Activated naive CD4-positive, alpha-beta T cell treated with anti-CD3 and anti-CD28 coated beads, Interleukin-2, amount 50 U/mL, for 24 hours (primary cell): Measurements from ENCODE around the gene CSRP3.

Experiments used
- H3K27ac Mint-ChIP-seq: one replicate; pipeline ENCODE4 v1.8.0; 2021; ENCODE audit warnings: mild to moderate bottlenecking, mixed read lengths
- H3K27me3 Mint-ChIP-seq: one replicate; pipeline ENCODE4 v1.8.0; 2021; ENCODE audit warnings: mixed read lengths
- H3K36me3 Mint-ChIP-seq: one replicate; pipeline ENCODE4 v1.8.0; 2021; ENCODE audit warnings: mixed read lengths
- H3K4me1 Mint-ChIP-seq: one replicate; pipeline ENCODE4 v1.8.0; 2021; ENCODE audit warnings: mixed read lengths
- H3K4me3 Mint-ChIP-seq: one replicate; pipeline ENCODE4 v1.8.0; 2021; ENCODE audit warnings: mild to moderate bottlenecking, mixed read lengths
- H3K9me3 Mint-ChIP-seq: one replicate; pipeline ENCODE4 v1.8.0; 2021; ENCODE audit warnings: mixed read lengths

Gene CSRP3

DNA sequence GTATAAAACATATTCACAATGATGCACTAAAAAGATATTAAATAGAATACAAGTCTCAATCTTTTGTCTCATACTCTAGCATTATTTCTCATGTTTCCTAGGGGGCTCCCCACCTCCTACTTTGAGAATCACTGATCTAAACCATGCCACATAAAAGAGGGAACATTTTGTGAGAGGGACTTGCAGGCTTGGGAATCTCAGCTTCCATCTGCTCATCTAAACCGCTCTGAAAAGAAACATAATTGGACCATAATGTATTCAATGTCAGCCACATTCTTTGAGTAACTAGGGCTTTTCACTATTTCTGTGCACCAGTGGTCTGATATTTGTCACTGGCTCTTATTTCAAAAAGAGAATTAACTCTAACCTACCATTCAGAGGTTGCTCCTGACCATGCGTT is 6.4 kb upstream of the CSRP3 start:
- no peaks in the 10 kb centered on the region for H3K4me1 Mint-ChIP-seq
- H3K36me3 Mint-ChIP-seq = no peaks in the 10 kb centered on the region
- no peak overlapping the region for H3K27ac Mint-ChIP-seq
- no peaks in the 10 kb centered on the region for H3K9me3 Mint-ChIP-seq
- no peak overlapping the region for H3K4me3 Mint-ChIP-seq
- peaks cover 4% of the 10 kb centered on the region for H3K27me3 Mint-ChIP-seq

DNA sequence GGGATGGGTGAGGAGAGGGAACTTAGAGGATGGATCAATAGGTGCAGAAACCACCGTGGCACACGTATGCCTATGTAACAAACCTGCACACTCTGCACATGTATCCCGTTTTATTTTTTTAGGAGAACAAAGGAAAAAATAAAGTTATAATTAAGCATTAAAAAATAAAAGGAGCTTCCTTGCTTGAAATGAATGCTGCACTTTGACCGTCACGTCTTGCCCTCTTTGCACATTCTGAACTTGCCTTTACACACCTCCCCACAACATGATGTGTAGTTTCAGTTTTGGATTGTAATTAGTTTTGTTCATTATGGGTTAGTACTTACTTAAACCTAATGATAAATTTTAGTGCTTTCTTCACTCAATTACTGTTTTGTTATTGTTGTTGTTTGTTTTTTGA is 3.1 kb upstream of the CSRP3 start:
- Mint-ChIP-seq H3K4me3 (no peak overlapping the region), H3K4me1 (no peaks in the 10 kb centered on the region), H3K27ac (no peak overlapping the region), H3K27me3 (peaks cover 4% of the 10 kb centered on the region), H3K36me3 (no peaks in the 10 kb centered on the region), H3K9me3 (no peaks in the 10 kb centered on the region)

DNA sequence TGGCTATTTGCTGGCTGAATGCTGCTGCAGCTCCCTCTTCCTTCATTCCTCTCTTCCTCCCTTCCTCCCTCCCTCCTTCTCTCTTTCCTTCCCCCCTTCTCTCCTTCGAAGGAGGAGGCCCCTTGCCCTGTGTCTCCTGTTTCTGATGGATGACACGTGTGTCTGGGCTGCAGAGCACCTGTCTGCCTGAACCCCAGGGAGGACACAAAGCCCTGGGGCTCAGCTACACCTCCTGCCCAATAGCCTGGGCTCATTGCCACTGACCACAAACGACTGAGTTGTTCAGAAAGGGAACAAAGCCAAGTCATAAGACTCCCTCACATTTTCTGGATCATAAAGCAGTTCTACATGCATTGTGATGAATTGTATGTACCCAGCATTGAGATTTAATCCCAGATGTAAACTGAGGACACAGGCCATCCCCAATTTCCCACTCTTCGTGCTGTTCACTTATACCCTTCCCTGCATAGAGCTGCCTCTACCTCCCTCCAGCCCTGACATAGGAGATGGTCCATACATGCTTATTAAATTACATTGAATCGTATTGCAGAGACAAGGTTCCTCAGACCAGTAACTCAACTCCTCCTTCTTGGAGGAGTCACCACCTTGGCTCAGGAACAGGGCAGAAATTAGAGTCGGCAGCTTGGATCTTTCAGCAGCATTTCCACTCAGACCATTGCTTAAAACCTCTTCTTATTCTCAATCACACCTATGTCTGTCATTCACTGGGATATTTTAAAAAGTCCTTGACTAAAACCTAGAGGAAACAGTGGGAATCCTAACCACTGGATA is 1.2 kb downstream of the CSRP3 start:
- Mint-ChIP-seq H3K9me3 (no peaks in the 10 kb centered on the region), H3K4me1 (no peaks in the 10 kb centered on the region), H3K27me3 (peaks cover 1% of the 10 kb centered on the region), H3K36me3 (no peaks in the 10 kb centered on the region), H3K27ac (no peak overlapping the region), H3K4me3 (no peak overlapping the region)

DNA sequence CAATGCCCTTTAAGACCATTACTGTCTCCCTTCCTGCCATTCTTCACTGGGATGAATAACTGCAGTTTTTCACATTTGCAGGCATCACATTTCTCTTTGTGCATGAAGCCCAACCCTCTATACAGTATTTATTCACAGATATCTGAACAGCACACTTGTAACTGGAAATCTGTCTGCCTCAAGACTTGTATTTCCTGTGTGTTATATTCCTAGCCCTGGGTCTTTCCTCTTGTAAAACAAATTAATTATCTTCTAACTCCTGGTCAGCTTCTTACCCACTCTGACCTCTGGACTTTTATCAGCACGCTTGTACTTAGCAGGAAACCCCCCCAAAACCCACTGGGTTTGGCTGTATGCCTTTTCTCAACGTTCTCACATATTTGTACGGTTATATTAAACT is 2.0 kb downstream of the CSRP3 start:
- Mint-ChIP-seq H3K4me1 (no peaks in the 10 kb centered on the region), H3K9me3 (no peaks in the 10 kb centered on the region), H3K27ac (no peak overlapping the region), H3K36me3 (no peaks in the 10 kb centered on the region), H3K4me3 (no peak overlapping the region), H3K27me3 (peaks cover 1% of the 10 kb centered on the region)

DNA sequence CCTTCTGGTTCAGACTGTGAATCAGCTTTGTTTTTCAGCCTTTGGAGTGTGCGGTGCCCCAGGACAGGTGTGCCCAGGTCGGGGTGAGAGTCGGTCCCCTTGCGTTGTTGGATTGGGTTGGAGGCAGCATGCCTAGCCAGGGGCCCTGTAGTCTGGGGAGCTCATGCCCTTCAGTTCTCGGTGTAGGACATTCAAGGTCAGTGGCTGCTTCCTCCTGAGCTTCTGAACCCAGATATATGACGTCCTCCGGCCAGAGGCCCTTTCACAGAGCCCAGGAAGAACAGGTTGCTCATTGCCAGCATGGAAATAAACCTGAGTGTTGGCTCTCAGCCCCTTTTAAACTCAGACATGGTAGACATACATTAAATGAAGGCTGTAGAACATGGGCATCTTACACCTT is 2.7 kb downstream of the CSRP3 start:
- Mint-ChIP-seq H3K27me3 (peaks cover 1% of the 10 kb centered on the region), H3K36me3 (no peaks in the 10 kb centered on the region), H3K9me3 (no peaks in the 10 kb centered on the region), H3K4me3 (no peak overlapping the region), H3K4me1 (no peaks in the 10 kb centered on the region), H3K27ac (no peak overlapping the region)

DNA sequence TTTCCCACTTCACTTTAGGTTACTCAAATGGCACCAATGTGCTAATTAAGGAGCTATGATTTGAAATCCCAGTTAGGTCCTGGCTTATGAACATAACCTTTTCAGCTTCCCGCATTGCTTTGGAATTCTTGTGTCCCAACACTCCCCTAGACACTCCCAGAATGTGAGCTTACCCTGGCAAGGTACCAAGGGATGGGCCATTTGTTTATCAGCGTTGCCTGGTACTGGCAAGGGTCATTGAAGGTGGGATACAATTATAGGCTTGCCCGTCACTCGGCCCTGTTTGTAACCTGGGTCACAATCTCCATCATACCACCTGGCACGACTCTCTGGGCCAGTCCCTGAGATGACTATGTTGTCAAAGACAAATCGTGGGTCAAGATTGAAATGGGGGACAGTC is 5.4 kb downstream of the CSRP3 start:
- Mint-ChIP-seq H3K4me1 (no peaks in the 10 kb centered on the region), H3K36me3 (no peaks in the 10 kb centered on the region), H3K4me3 (no peak overlapping the region)

DNA sequence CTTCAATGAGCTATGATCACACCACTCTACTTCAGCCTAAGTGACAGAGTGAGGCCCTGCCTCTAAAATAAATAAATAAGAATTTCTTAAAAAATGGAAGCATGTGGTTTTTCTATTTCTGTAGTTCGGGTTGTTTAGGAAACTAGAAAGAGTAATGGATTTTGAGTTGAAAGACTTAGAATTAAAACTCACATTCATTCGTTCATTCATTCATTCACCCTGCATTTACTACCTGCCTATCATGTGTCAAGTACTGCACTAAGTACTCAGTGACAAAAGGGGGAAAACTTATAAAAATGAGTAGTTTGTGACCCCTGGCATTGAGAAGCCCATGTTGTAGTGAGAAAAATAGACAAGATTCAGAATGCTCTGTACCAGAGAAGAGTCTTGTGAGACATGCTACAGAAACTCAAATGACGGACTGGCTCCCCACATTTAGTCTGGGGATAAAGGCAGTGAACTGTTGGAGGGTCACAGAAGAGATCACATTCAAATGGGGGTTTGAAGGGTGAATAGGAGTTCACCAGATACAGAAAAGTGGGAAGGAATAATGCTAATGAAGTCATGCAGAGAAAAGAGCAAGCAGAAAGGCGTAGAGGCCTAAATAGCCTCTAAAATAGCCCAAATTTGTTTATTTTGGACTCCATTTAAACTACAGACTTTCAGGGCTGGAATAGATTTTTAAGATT is 7.0 kb downstream of the CSRP3 start:
- H3K27ac Mint-ChIP-seq = no peak overlapping the region
- no peaks in the 10 kb centered on the region for H3K36me3 Mint-ChIP-seq
- H3K27me3 Mint-ChIP-seq = no peaks in the 10 kb centered on the region
- no peaks in the 10 kb centered on the region for H3K4me1 Mint-ChIP-seq
- H3K9me3 Mint-ChIP-seq = no peaks in the 10 kb centered on the region
- no peak overlapping the region for H3K4me3 Mint-ChIP-seq

More for the DNA sequence above, 5.4 kb downstream of the CSRP3 start:
- H3K9me3 Mint-ChIP-seq = no peaks in the 10 kb centered on the region
- no peak overlapping the region for H3K27ac Mint-ChIP-seq
- no peaks in the 10 kb centered on the region for H3K27me3 Mint-ChIP-seq

DNA sequence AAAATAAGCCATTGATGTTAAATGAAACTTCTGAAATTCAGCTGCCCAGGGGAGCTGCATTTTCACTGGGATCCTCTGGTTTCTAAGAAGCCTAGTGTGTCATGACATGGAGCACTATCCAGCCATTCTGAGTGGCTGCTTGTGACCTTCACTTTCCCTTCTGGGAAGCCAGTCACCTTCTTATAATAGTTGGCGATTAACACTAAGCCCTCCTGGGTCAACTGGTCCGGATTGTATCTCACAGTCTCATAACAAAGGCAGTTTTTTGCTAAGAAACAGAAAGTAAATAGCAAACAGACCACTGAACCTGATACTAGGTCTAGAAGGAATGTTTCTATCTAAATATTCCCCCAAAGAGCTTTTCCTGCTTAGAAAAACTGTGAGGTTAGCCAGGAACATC is 7.9 kb downstream of the CSRP3 start:
- H3K27ac Mint-ChIP-seq = no peak overlapping the region
- no peaks in the 10 kb centered on the region for H3K9me3 Mint-ChIP-seq
- no peaks in the 10 kb centered on the region for H3K36me3 Mint-ChIP-seq
- no peaks in the 10 kb centered on the region for H3K27me3 Mint-ChIP-seq
- no peak overlapping the region for H3K4me3 Mint-ChIP-seq
- H3K4me1 Mint-ChIP-seq = no peaks in the 10 kb centered on the region

DNA sequence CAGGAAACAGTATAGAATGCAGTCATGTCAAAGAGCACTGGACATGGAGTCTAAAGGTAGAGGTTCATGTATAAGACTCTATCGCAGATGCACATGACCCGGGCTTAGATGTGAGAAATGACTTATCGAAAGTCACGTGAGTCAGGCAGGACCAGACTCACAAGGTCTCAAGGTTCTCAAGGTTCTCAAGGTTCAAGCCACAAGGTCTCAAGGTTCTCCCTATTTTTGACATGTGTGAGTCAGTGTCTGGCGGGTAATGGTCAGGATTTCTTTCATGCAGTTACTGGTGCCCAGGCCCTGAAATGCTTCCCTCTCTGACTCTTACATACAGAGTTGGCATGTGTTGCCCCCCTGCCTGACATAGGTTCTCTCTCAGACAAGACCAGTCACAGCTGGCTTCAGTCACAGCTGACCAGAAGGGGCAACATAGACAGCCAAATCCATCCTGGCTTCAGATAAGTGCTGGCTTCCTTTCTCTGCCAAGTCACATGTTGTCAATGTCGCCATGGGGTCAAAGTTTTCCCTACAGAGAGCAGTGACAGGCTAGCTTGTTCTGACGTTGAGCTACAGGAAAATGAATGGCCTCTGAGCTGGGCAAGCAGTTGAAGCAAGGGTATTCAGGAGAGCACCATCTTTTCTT is 10.1 kb downstream of the CSRP3 start:
- Mint-ChIP-seq H3K36me3 (no peaks in the 10 kb centered on the region), H3K27ac (no peak overlapping the region), H3K4me1 (no peaks in the 10 kb centered on the region), H3K9me3 (no peaks in the 10 kb centered on the region), H3K4me3 (no peak overlapping the region), H3K27me3 (no peaks in the 10 kb centered on the region)

DNA sequence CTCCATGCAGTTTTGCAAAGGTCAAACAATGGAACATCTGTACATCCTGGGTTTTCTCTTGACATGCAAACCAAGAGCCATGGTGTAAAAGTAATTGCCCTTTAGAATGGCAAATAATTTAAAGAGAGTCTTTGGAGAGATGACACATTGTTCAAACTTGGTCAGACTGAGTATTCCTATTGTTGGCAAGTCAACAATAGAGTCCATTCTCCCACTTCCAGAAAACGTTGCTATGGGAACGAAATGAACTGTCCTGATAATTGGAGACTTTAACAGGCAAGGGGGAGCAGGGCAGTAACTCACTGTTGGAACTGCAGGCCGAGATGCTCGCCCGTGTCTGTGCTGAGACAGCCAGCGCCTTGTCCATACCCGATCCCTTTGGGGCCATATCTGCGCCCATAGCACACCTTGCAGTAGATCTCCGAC is 13.9 kb downstream of the CSRP3 start:
- Mint-ChIP-seq H3K36me3 (peaks cover 1% of the 10 kb centered on the region), H3K27ac (no peak overlapping the region), H3K9me3 (no peaks in the 10 kb centered on the region)

DNA sequence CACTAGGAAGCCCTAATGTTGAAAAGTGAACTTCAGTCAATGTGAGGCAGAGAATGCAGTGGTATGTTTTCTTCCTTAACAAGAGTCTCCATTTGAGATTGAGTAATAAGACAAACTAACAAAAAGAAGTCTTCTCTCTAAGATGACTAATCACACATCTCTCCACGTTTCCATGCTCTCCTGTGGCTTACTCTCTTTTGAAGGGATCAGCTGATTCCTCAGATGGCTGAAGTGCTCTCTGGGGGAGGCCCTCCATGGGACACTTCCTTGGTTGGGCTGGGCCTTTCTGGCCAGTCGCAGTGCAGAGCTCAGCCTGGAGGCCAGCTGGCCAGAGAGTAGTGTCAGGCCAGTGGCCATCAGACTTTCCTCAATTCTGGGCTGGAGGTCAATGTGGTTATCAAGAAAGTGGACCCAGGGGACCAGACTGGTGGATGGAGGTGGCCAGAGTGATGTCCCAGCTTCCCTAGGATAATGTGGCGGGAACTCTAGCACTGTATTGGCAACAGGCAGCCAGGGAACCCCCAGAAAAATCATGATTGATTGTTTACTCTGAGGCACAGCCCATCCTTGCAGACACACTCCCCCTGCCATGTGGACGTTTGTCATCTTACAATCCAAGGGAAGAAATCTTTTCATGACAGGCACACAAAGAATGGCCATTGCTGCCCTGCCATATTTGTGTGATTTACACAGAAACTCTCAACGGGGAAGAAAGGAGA is 14.5 kb downstream of the CSRP3 start:
- H3K36me3 Mint-ChIP-seq = peaks cover 1% of the 10 kb centered on the region
- H3K4me1 Mint-ChIP-seq = no peaks in the 10 kb centered on the region
- H3K27me3 Mint-ChIP-seq = no peaks in the 10 kb centered on the region
- no peak overlapping the region for H3K4me3 Mint-ChIP-seq
- no peak overlapping the region for H3K27ac Mint-ChIP-seq
- H3K9me3 Mint-ChIP-seq = no peaks in the 10 kb centered on the region

More for the DNA sequence above, 13.9 kb downstream of the CSRP3 start:
- Mint-ChIP-seq H3K27me3 (no peaks in the 10 kb centered on the region), H3K4me1 (no peaks in the 10 kb centered on the region), H3K4me3 (no peak overlapping the region)

DNA sequence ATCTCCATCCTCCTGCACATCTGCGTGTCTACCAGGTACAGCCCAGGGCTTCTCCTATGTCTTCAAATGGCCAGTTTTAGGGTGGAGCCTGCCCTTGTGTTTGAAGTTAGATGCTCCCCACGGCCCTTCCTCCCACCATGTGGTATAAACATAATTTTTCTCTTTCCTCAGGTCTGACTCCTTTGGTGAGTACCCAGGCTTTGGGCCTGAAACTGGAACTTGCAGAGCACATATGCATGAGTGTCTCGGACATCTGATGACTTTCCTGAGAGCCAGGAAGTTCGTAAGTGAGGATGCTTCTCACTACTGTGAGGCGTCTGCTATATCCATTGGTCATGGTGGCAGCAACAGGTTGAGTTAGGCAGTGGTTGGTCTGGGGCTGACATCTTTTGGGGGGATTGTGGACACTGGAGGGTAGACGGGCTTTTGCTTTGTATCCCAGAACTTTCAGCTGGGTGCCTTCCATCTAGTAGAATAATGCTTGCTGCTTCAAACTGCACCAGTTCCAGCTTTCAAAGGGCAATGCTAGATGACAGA is 16.2 kb downstream of the CSRP3 start:
- Mint-ChIP-seq H3K27me3 (no peaks in the 10 kb centered on the region), H3K4me1 (no peaks in the 10 kb centered on the region), H3K36me3 (peaks cover 1% of the 10 kb centered on the region), H3K9me3 (no peaks in the 10 kb centered on the region), H3K27ac (no peak overlapping the region), H3K4me3 (no peak overlapping the region)

DNA sequence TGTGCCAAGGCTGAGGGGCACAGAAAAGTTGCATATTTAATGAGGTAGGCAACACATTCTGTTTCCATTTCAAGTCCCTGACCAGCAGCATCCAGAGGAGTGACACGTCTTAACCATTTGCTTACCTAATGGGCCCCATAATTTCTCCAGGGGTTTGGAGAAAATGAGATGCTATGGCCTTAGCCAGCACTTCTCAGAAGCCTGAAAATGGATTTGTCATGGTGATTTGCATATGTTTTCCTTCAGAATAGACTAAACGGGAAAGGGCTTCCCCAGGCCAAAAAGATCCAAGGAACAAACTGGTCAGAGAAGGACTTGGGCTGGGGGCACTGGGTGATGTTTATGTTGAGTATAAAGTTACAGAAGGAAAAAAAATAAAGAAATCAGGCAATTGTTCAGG is 16.7 kb downstream of the CSRP3 start:
- Mint-ChIP-seq H3K4me3 (no peak overlapping the region), H3K36me3 (peaks cover 1% of the 10 kb centered on the region), H3K27ac (no peak overlapping the region), H3K27me3 (no peaks in the 10 kb centered on the region), H3K9me3 (no peaks in the 10 kb centered on the region), H3K4me1 (no peaks in the 10 kb centered on the region)

DNA sequence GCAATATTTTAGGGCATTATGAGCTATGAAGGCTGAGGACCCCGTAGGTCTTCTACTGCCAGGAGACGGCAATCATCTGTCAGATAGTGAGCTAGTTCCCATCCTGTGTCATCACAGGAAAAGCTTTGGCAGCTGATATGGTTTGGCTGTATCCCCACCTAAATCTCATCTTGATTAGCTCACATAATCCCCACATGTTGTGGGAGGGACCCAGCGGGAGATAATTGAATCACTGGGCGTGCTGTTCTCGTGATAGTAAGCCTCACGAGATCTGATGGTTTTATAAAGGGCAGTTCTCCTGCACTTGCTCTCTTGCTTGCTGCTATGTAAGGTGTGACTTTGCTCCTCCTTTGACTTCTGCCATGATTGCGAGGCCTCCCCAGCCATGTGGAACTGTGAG is 18.1 kb downstream of the CSRP3 start:
- Mint-ChIP-seq H3K9me3 (no peaks in the 10 kb centered on the region), H3K4me1 (no peaks in the 10 kb centered on the region), H3K27ac (no peak overlapping the region), H3K36me3 (peaks cover 1% of the 10 kb centered on the region), H3K4me3 (no peak overlapping the region), H3K27me3 (no peaks in the 10 kb centered on the region)

DNA sequence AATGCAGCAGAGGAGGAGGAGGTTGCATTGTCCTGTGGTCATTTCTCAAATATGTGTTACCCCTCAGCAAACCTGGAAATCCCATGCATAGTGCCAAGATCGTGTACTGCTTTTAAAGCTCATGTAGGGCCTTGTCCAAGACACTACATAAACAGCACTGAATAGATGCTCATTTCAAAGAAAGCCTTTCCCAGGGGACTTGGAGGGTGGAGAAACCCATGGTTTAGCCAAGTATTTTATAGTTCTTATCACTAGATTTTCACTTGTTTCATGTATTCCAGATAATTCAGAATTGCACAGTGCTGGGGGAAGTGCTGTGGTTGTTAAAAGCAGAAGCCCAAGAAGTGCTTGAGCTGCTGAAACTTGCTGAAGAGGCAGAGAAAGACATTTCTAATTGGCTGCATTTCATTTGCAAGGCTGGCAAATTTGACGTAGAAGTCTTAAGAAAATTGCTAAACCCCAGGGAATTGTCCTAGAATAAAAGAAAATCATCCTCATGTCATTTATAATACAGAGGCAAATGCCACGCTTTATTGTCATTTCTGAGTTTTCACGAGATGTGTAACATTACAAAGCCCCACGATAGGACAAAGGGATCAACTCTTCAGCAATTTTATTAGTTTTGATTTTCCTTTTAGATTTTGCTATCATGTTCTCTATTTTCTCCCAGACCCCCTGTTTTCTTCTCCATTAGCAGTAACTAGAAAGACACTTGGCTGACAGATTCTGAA is 20.1 kb downstream of the CSRP3 start:
- Mint-ChIP-seq H3K4me3 (no peak overlapping the region), H3K9me3 (no peaks in the 10 kb centered on the region), H3K27ac (no peak overlapping the region), H3K36me3 (peaks cover 1% of the 10 kb centered on the region), H3K4me1 (no peaks in the 10 kb centered on the region), H3K27me3 (no peaks in the 10 kb centered on the region)
